CD4-positive, alpha-beta T cell (primary cell): ENCODE data around the gene SP2. TPM values are rescaled to one million over a fixed set of nuclear protein-coding genes. Genes with fewer than 3 reads are reported as not detected.

Experiments used
- ATAC-seq: fragments of 200-7000 bp; cut with Tn5 transposase; one replicate; pipeline ENCODE4 v1.10.0; 2022; ENCODE audit warnings: mild to moderate bottlenecking; ENCODE audit not compliant: poor library complexity
- CTCF ChIA-PET: fragments of 350-600 bp; sonication (Branson Sonifier 250); formaldehyde crosslinking; loops from one replicate; lab custom pipeline; 2021; ENCODE audit warnings: antibody characterized with exemption, inconsistent platforms; lab: Charles Lee
- POLR2A ChIA-PET: fragments of 350-600 bp; sonication (Branson Sonifier 250); formaldehyde crosslinking; loops from one replicate; lab custom pipeline; 2021; ENCODE audit warnings: antibody characterized with exemption, inconsistent platforms; lab: Charles Lee
- DNase-seq, 14 experiments: peaks; one replicate each; pipeline ENCODE4 v3.0.0-alpha.2; 2013 to 2020; ENCODE audit warnings: mixed read lengths in 2 of 14
- H3K27ac ChIP-seq, 2 donors: one replicate each; pipeline versions ENCODE4 v1.5.1 to v1.7.0; 2013; ENCODE audit warnings: low read length in 2 of 2, low read depth in 1 of 2, mild to moderate bottlenecking in 1 of 2
- H3K27me3 ChIP-seq, 2 experiments: 1 replicate in 1 of 2; 2 replicates in 1 of 2; pipeline versions ENCODE4 v1.6.1 to v1.7.0; 2013; ENCODE audit warnings: low read length in 2 of 2, control low read depth in 1 of 2, mild to moderate bottlenecking in 1 of 2, moderate library complexity in 1 of 2; ENCODE audit not compliant: insufficient read depth in 2 of 2, control insufficient read depth in 1 of 2
- H3K36me3 ChIP-seq: one replicate; pipeline ENCODE4 v1.6.1; 2013; ENCODE audit warnings: low read length, control low read depth; ENCODE audit not compliant: insufficient read depth
- H3K4me1 ChIP-seq: one replicate; pipeline ENCODE4 v1.6.1; 2013; ENCODE audit warnings: low read length, control low read depth; ENCODE audit not compliant: insufficient read depth
- H3K4me3 ChIP-seq: one replicate; pipeline ENCODE4 v1.5.1; 2013; ENCODE audit warnings: mild to moderate bottlenecking, low read length, moderate library complexity
- H3K9me3 ChIP-seq, 2 experiments: 1 replicate in 1 of 2; 2 replicates in 1 of 2; pipeline versions ENCODE4 v1.6.1 to v1.7.0; 2013; ENCODE audit warnings: low read length in 2 of 2, mild to moderate bottlenecking in 2 of 2, control low read depth in 1 of 2, moderate library complexity in 1 of 2; ENCODE audit not compliant: control insufficient read depth in 1 of 2, insufficient read depth in 1 of 2
- H3K27ac Mint-ChIP-seq: one replicate; pipeline ENCODE4 v1.8.0; 2020; ENCODE audit warnings: mixed read lengths
- H3K27me3 Mint-ChIP-seq: one replicate; pipeline ENCODE4 v1.8.0; 2021; ENCODE audit warnings: mixed read lengths
- H3K36me3 Mint-ChIP-seq: one replicate; pipeline ENCODE4 v1.8.0; 2021; ENCODE audit warnings: low read depth, mixed read lengths
- H3K4me1 Mint-ChIP-seq: one replicate; pipeline ENCODE4 v1.8.0; 2021; ENCODE audit warnings: low read depth, mixed read lengths
- H3K4me3 Mint-ChIP-seq: one replicate; pipeline ENCODE4 v1.8.0; 2020; ENCODE audit warnings: mild to moderate bottlenecking, mixed read lengths
- H3K9me3 Mint-ChIP-seq: one replicate; pipeline ENCODE4 v1.8.0; 2020; ENCODE audit warnings: mixed read lengths
- CTCF ChIP-seq: fragments of 200-600 bp; IDR thresholded peaks from one replicate; pipeline ENCODE4 v1.8.0; 2022; ENCODE audit warnings: antibody characterized with exemption, mild to moderate bottlenecking
- intact Hi-C, 2 experiments: fragments of 100-400 bp; cut with DNase I in 1 of 2; cut with micrococcal nuclease in 1 of 2; formaldehyde crosslinking; loops; one replicate each; pipeline versions ENCODE4 v1.15.1 to v1.9.0; 2023 to 2025; cut with DNase I, micrococcal nuclease
- total RNA-seq, 174 experiments: library from RNA in 2 of 174; stranded (reverse) in 2 of 174; gene quantifications; one replicate each; pipeline ENCODE4 v1.2.3 and lab custom pipeline; 2021 to 2026

The SP2 gene
- total RNA-seq, 2 experiments from 2014 or later = 19.9 to 21.5 TPM

GRCh38 chr17:47964856-47965255 lies 68.8 kb downstream of the SP2 start:
- intact Hi-C loops = no loop called here

GRCh38 chr17:47966079-47966519 lies 70.1 kb downstream of the SP2 start:
- POLR2A ChIA-PET = no interaction called here
- Histone ChIP-seq H3K27me3 (no peaks in the 10 kb centered on the region), H3K27ac (no peak overlapping the region), H3K9me3 (no peaks in the 10 kb centered on the region), H3K4me1 (peaks cover 13% of the 10 kb centered on the region), H3K36me3 (no peaks in the 10 kb centered on the region), H3K4me3 (no peak overlapping the region)
- Mint-ChIP-seq H3K9me3 (no peaks in the 10 kb centered on the region), H3K27me3 (no peaks in the 10 kb centered on the region), H3K27ac (no peak overlapping the region), H3K36me3 (peaks cover 4% of the 10 kb centered on the region), H3K4me3 (no peak overlapping the region), H3K4me1 (peaks cover 15% of the 10 kb centered on the region)
- CTCF ChIA-PET = interaction anchor here (0.5 kb wide), 1 partner anchor 12 kb away, joined by 3 read pairs; no protein-coding TSS in a partner anchor
- intact Hi-C loops = no loop called here
- no peak for TF ChIP-seq CTCF
- DNase-seq = no peak
- no peak for ATAC-seq

More at GRCh38 chr17:47964856-47965255, 68.8 kb downstream of the SP2 start:
- POLR2A ChIA-PET = no interaction called here
- Histone ChIP-seq H3K4me1 (peaks cover 4% of the 10 kb centered on the region), H3K27ac (no peak overlapping the region), H3K9me3 (no peaks in the 10 kb centered on the region), H3K36me3 (no peaks in the 10 kb centered on the region), H3K27me3 (no peaks in the 10 kb centered on the region), H3K4me3 (no peak overlapping the region)
- CTCF ChIA-PET = no interaction called here
- Mint-ChIP-seq H3K36me3 (no peaks in the 10 kb centered on the region), H3K27me3 (no peaks in the 10 kb centered on the region), H3K4me3 (no peak overlapping the region), H3K27ac (no peak overlapping the region), H3K9me3 (no peaks in the 10 kb centered on the region), H3K4me1 (peaks cover 2% of the 10 kb centered on the region)
- ATAC-seq (no peak), DNase-seq (no peak)
- no peak for TF ChIP-seq CTCF

GRCh38 chr17:47967607-47968252 lies 71.7 kb downstream of the SP2 start:
- no peak overlapping the region for H3K4me3 Mint-ChIP-seq
- Histone ChIP-seq H3K27me3 (no peaks in the 10 kb centered on the region), H3K27ac (no peak overlapping the region), H3K9me3 (no peaks in the 10 kb centered on the region), H3K4me1 (peaks cover 26% of the 10 kb centered on the region), H3K36me3 (no peaks in the 10 kb centered on the region), H3K4me3 (no peak overlapping the region)
- no peaks in the 10 kb centered on the region for H3K27me3 Mint-ChIP-seq
- H3K36me3 Mint-ChIP-seq = peaks cover 6% of the 10 kb centered on the region
- TF ChIP-seq CTCF = no peak
- H3K27ac Mint-ChIP-seq = no peak overlapping the region
- POLR2A ChIA-PET = no interaction called here
- intact Hi-C loops = no loop called here
- peaks cover 26% of the 10 kb centered on the region for H3K4me1 Mint-ChIP-seq
- no peaks in the 10 kb centered on the region for H3K9me3 Mint-ChIP-seq
- ATAC-seq (no peak), DNase-seq (no peak)
- CTCF ChIA-PET = no interaction called here
